Measurements from ENCODE around the gene CDK10.

CDK10 gene

GRCh38 chr16:89738538-89739317, 52.2 kb downstream of the CDK10 start:
- H2AK5ac ChIP-seq (ENCODE audit: low read length): no peak overlapping the region
- H4K5ac ChIP-seq (ENCODE audit: low read length): no peak overlapping the region
- H3K4me2 ChIP-seq (ENCODE audit: low read length): no peak overlapping the region
- H3K9ac ChIP-seq (ENCODE audit: low read length): no peak overlapping the region
- H3K56ac ChIP-seq (ENCODE audit: low read length): no peak overlapping the region
- no peak overlapping the region for H2BK15ac ChIP-seq (replicated peaks; ENCODE audit: low read depth)
- no peak overlapping the region for H3K23ac ChIP-seq (ENCODE audit: low read length)
- DNase-seq: no peak
- H3K18ac ChIP-seq (ENCODE audit: low read length): no peak overlapping the region
- H3K27ac ChIP-seq (ENCODE audit: low read depth, low read length): no peak overlapping the region
- no peaks in the 10 kb centered on the region for H3K79me2 ChIP-seq (ENCODE audit: control insufficient read depth, insufficient read depth, low read length)
- WGBS (ENCODE audit: extremely low coverage, insufficient coverage, low lambda C conversion rate): no CpG with 5 or more reads among the region's 20 CpGs
- H3K4me3 ChIP-seq (ENCODE audit: low read length): no peak overlapping the region
- H2BK5ac ChIP-seq (ENCODE audit: low read length): no peak overlapping the region
- no peaks in the 10 kb centered on the region for H3K4me1 ChIP-seq (ENCODE audit: control insufficient read depth, low read depth, low read length)
- no peak overlapping the region for H4K8ac ChIP-seq (ENCODE audit: low read depth, low read length)
- H3K4ac ChIP-seq (ENCODE audit: low read depth, low read length): no peak overlapping the region
- no peak overlapping the region for H2BK120ac ChIP-seq (ENCODE audit: low read depth, low read length)
- H3K36me3 ChIP-seq (ENCODE audit: control insufficient read depth, insufficient read depth, low read length): peaks cover 28% of the 10 kb centered on the region
- no peaks in the 10 kb centered on the region for H3K79me1 ChIP-seq (ENCODE audit: low read length)
- H3K27me3 ChIP-seq (ENCODE audit: insufficient read depth, low read length, poor library complexity): no peaks in the 10 kb centered on the region

GRCh38 chr16:89739383-89739782, 52.9 kb downstream of the CDK10 start:
- no peak overlapping the region for H2BK15ac ChIP-seq (replicated peaks; ENCODE audit: low read depth)
- no peak overlapping the region for H3K27ac ChIP-seq (ENCODE audit: low read depth, low read length)
- no peak overlapping the region for H3K9ac ChIP-seq (ENCODE audit: low read length)
- no peak overlapping the region for H3K56ac ChIP-seq (ENCODE audit: low read length)
- no peak overlapping the region for H2AK5ac ChIP-seq (ENCODE audit: low read length)
- H3K23ac ChIP-seq (ENCODE audit: low read length): no peak overlapping the region
- DNase-seq: no peak
- H2BK120ac ChIP-seq (ENCODE audit: low read depth, low read length): no peak overlapping the region
- H4K8ac ChIP-seq (ENCODE audit: low read depth, low read length): no peak overlapping the region
- no CpG with 5 or more reads among the region's 9 CpGs for WGBS (ENCODE audit: extremely low coverage, insufficient coverage, low lambda C conversion rate)
- H3K27me3 ChIP-seq (ENCODE audit: insufficient read depth, low read length, poor library complexity): no peaks in the 10 kb centered on the region
- H3K4ac ChIP-seq (ENCODE audit: low read depth, low read length): no peak overlapping the region
- H3K4me1 ChIP-seq (ENCODE audit: control insufficient read depth, low read depth, low read length): no peaks in the 10 kb centered on the region
- H3K36me3 ChIP-seq (ENCODE audit: control insufficient read depth, insufficient read depth, low read length): peaks cover 28% of the 10 kb centered on the region
- H2BK5ac ChIP-seq (ENCODE audit: low read length): no peak overlapping the region
- no peak overlapping the region for H3K4me2 ChIP-seq (ENCODE audit: low read length)
- no peaks in the 10 kb centered on the region for H3K79me1 ChIP-seq (ENCODE audit: low read length)
- H3K79me2 ChIP-seq (ENCODE audit: control insufficient read depth, insufficient read depth, low read length): no peaks in the 10 kb centered on the region
- H3K4me3 ChIP-seq (ENCODE audit: low read length): no peak overlapping the region
- H3K18ac ChIP-seq (ENCODE audit: low read length): no peak overlapping the region
- H4K5ac ChIP-seq (ENCODE audit: low read length): no peak overlapping the region

GRCh38 chr16:89741342-89742014, 55.0 kb downstream of the CDK10 start:
- Histone ChIP-seq H3K79me2 (ENCODE audit: control insufficient read depth, insufficient read depth, low read length) (no peaks in the 10 kb centered on the region), H2BK120ac (ENCODE audit: low read depth, low read length) (no peak overlapping the region), H3K4me2 (ENCODE audit: low read length) (no peak overlapping the region), H3K27ac (ENCODE audit: low read depth, low read length) (no peak overlapping the region), H3K36me3 (ENCODE audit: control insufficient read depth, insufficient read depth, low read length) (peaks cover 36% of the 10 kb centered on the region), H3K9ac (ENCODE audit: low read length) (no peak overlapping the region), H3K4me1 (ENCODE audit: control insufficient read depth, low read depth, low read length) (no peaks in the 10 kb centered on the region), H3K27me3 (ENCODE audit: insufficient read depth, low read length, poor library complexity) (no peaks in the 10 kb centered on the region), H2AK5ac (ENCODE audit: low read length) (no peak overlapping the region), H4K5ac (ENCODE audit: low read length) (no peak overlapping the region), H3K18ac (ENCODE audit: low read length) (no peak overlapping the region), H3K23ac (ENCODE audit: low read length) (no peak overlapping the region), H3K4me3 (ENCODE audit: low read length) (no peak overlapping the region), H3K79me1 (ENCODE audit: low read length) (no peaks in the 10 kb centered on the region), H2BK5ac (ENCODE audit: low read length) (no peak overlapping the region), H4K8ac (ENCODE audit: low read depth, low read length) (no peak overlapping the region), H2BK15ac (replicated peaks; ENCODE audit: low read depth) (no peak overlapping the region), H3K4ac (ENCODE audit: low read depth, low read length) (no peak overlapping the region), H3K56ac (ENCODE audit: low read length) (no peak overlapping the region)
- no peak for DNase-seq
- no CpG with 5 or more reads among the region's 11 CpGs for WGBS (ENCODE audit: extremely low coverage, insufficient coverage, low lambda C conversion rate)

- WGBS (ENCODE audit: extremely low coverage, insufficient coverage, low lambda C conversion rate): no CpG with 5 or more reads among the region's 4 CpGs
- Histone ChIP-seq H4K8ac (ENCODE audit: low read depth, low read length) (no peak overlapping the region), H3K36me3 (ENCODE audit: control insufficient read depth, insufficient read depth, low read length) (peaks cover 28% of the 10 kb centered on the region)
These were observed 56.5 kb downstream of the CDK10 start for GRCh38 chr16:89742948-89743347.

GRCh38 chr16:89744813-89745212, 58.3 kb downstream of the CDK10 start:
- no peak overlapping the region for H3K4ac ChIP-seq (ENCODE audit: low read depth, low read length)
- H2BK15ac ChIP-seq (replicated peaks; ENCODE audit: low read depth): no peak overlapping the region
- no peak overlapping the region for H3K18ac ChIP-seq (ENCODE audit: low read length)
- no peak overlapping the region for H3K4me2 ChIP-seq (ENCODE audit: low read length)
- no peak overlapping the region for H3K27ac ChIP-seq (ENCODE audit: low read depth, low read length)
- H2BK5ac ChIP-seq (ENCODE audit: low read length): no peak overlapping the region
- no peak overlapping the region for H3K9ac ChIP-seq (ENCODE audit: low read length)
- no peak overlapping the region for H4K5ac ChIP-seq (ENCODE audit: low read length)
- H3K36me3 ChIP-seq (ENCODE audit: control insufficient read depth, insufficient read depth, low read length): peaks cover 34% of the 10 kb centered on the region
- H2BK120ac ChIP-seq (ENCODE audit: low read depth, low read length): no peak overlapping the region
- no peak overlapping the region for H3K23ac ChIP-seq (ENCODE audit: low read length)
- no peak overlapping the region for H3K4me3 ChIP-seq (ENCODE audit: low read length)
- no peaks in the 10 kb centered on the region for H3K4me1 ChIP-seq (ENCODE audit: control insufficient read depth, low read depth, low read length)
- H4K8ac ChIP-seq (ENCODE audit: low read depth, low read length): no peak overlapping the region
- no CpG with 5 or more reads among the region's 16 CpGs for WGBS (ENCODE audit: extremely low coverage, insufficient coverage, low lambda C conversion rate)
- no peak for DNase-seq
- H3K79me1 ChIP-seq (ENCODE audit: low read length): no peaks in the 10 kb centered on the region
- no peaks in the 10 kb centered on the region for H3K27me3 ChIP-seq (ENCODE audit: insufficient read depth, low read length, poor library complexity)
- no peaks in the 10 kb centered on the region for H3K79me2 ChIP-seq (ENCODE audit: control insufficient read depth, insufficient read depth, low read length)
- no peak overlapping the region for H3K56ac ChIP-seq (ENCODE audit: low read length)
- no peak overlapping the region for H2AK5ac ChIP-seq (ENCODE audit: low read length)

More at GRCh38 chr16:89742948-89743347, 56.5 kb downstream of the CDK10 start:
- H2BK120ac ChIP-seq (ENCODE audit: low read depth, low read length): no peak overlapping the region
- H3K27ac ChIP-seq (ENCODE audit: low read depth, low read length): no peak overlapping the region
- H3K79me1 ChIP-seq (ENCODE audit: low read length): no peaks in the 10 kb centered on the region
- H2AK5ac ChIP-seq (ENCODE audit: low read length): no peak overlapping the region
- no peak overlapping the region for H3K4ac ChIP-seq (ENCODE audit: low read depth, low read length)
- no peak overlapping the region for H3K4me3 ChIP-seq (ENCODE audit: low read length)
- no peak overlapping the region for H3K9ac ChIP-seq (ENCODE audit: low read length)
- H3K18ac ChIP-seq (ENCODE audit: low read length): no peak overlapping the region
- DNase-seq: no peak
- H3K27me3 ChIP-seq (ENCODE audit: insufficient read depth, low read length, poor library complexity): no peaks in the 10 kb centered on the region
- H4K5ac ChIP-seq (ENCODE audit: low read length): no peak overlapping the region
- H3K56ac ChIP-seq (ENCODE audit: low read length): no peak overlapping the region
- no peak overlapping the region for H3K23ac ChIP-seq (ENCODE audit: low read length)
- H3K4me2 ChIP-seq (ENCODE audit: low read length): no peak overlapping the region
- no peaks in the 10 kb centered on the region for H3K4me1 ChIP-seq (ENCODE audit: control insufficient read depth, low read depth, low read length)
- H3K79me2 ChIP-seq (ENCODE audit: control insufficient read depth, insufficient read depth, low read length): no peaks in the 10 kb centered on the region
- no peak overlapping the region for H2BK5ac ChIP-seq (ENCODE audit: low read length)
- H2BK15ac ChIP-seq (replicated peaks; ENCODE audit: low read depth): no peak overlapping the region
